Tibial nerve (tissue), 4 donors: ENCODE data around the gene PAGR1.
"Not testable (repeated sequence)": the region's sequence is repeated elsewhere in the genome, so short reads cannot be mapped to it uniquely, and the experiment has no call there.

Experiments
- CTCF ChIP-seq, 5 experiments: fragments of 200-600 bp in 3 of 5; fragments of 450-650 bp in 2 of 5; sonication (generic) in 3 of 5; IDR thresholded peaks; one replicate each; pipeline ENCODE4 v1.5.1; 2016 to 2019; ENCODE audit warnings: antibody characterized with exemption in 5 of 5, mild to moderate bottlenecking in 3 of 5, moderate library complexity in 2 of 5
- EP300 ChIP-seq, 2 donors: sonication (generic); formaldehyde crosslinking; IDR thresholded peaks; one replicate each; pipeline ENCODE4 v1.6.1; 2017; ENCODE audit warnings: antibody characterized with exemption in 2 of 2, mild to moderate bottlenecking in 1 of 2

- TF ChIP-seq EP300, CTCF (IDR thresholded peaks at IDR 0.05): not testable (repeated sequence)
Measured at GRCh38 chr16:29772330-29772729, 43.6 kb upstream of the PAGR1 start.
